NCI-H1694 (cell line): ENCODE results near the gene LRRC14B.

ENCODE experiments used
- DNase-seq: peaks from one replicate; lab custom pipeline; 2025; lab: John Stamatoyannopoulos, UW

The LRRC14B gene

GRCh38 chr5:191036-191948 lies at the start of gene LRRC14B:
Gene LRRC14B (plus strand): TSS chr5:191495. CDS start chr5:191539, 44 bp downstream.
- peak; percentile 34 for DNase-seq

- DNase-seq, result no peak
These were observed 49.5 kb upstream of the LRRC14B start for GRCh38 chr5:141761-142160.

GRCh38 chr5:142246-142810 lies 49.0 kb upstream of the LRRC14B start:
- DNase-seq, result no peak

- DNase-seq, result no peak
These were observed 48.3 kb upstream of the LRRC14B start for GRCh38 chr5:143041-143440.

- DNase-seq, result no peak
These were observed 46.4 kb upstream of the LRRC14B start for GRCh38 chr5:144941-145340.

- no peak for DNase-seq
These were observed 45.5 kb upstream of the LRRC14B start for GRCh38 chr5:145585-146323.

- DNase-seq, result no peak
These were observed 43.5 kb upstream of the LRRC14B start for GRCh38 chr5:147751-148150.

- DNase-seq, result peak; percentile 72
These were observed 41.4 kb upstream of the LRRC14B start for GRCh38 chr5:149745-150485.

- peak; percentile 56 for DNase-seq
These were observed 40.5 kb upstream of the LRRC14B start for GRCh38 chr5:150746-151145.

- DNase-seq, result no peak
These were observed 39.2 kb upstream of the LRRC14B start for GRCh38 chr5:152077-152476.

GRCh38 chr5:153256-153655 lies 38.0 kb upstream of the LRRC14B start:
- no peak for DNase-seq

GRCh38 chr5:154236-154635 lies 37.1 kb upstream of the LRRC14B start:
- no peak for DNase-seq

GRCh38 chr5:154826-155225 lies 36.5 kb upstream of the LRRC14B start:
- no peak for DNase-seq

- no peak for DNase-seq
These were observed 35.5 kb upstream of the LRRC14B start for GRCh38 chr5:155651-156410.

- DNase-seq, result no peak
These were observed 34.8 kb upstream of the LRRC14B start for GRCh38 chr5:156411-157072.

- DNase-seq, result no peak
These were observed 34.1 kb upstream of the LRRC14B start for GRCh38 chr5:157126-157715.

GRCh38 chr5:157801-158200 lies 33.5 kb upstream of the LRRC14B start:
- no peak for DNase-seq

- DNase-seq, result no peak
These were observed 32.4 kb upstream of the LRRC14B start for GRCh38 chr5:158807-159447.

GRCh38 chr5:159448-160172 lies 31.7 kb upstream of the LRRC14B start:
- DNase-seq, result no peak
